ENCODE measurements around the gene BRD4.

- TF ChIP-seq CTCF (IDR thresholded peaks at IDR 0.05) (no peak), POLR2A (IDR thresholded peaks at IDR 0.05) (no peak)
Observed at GRCh38 chr19:15371786-15372380, 39.5 kb upstream of the BRD4 start.
